ENCODE results near the gene ATOSA. TPM values are rescaled to one million over a fixed set of nuclear protein-coding genes. Genes with fewer than 3 reads are reported as not detected.

ATOSA gene
- total and polyA plus RNA-seq, 11 donors = 12.2 to 51.5 (median 29.8) TPM

DNA sequence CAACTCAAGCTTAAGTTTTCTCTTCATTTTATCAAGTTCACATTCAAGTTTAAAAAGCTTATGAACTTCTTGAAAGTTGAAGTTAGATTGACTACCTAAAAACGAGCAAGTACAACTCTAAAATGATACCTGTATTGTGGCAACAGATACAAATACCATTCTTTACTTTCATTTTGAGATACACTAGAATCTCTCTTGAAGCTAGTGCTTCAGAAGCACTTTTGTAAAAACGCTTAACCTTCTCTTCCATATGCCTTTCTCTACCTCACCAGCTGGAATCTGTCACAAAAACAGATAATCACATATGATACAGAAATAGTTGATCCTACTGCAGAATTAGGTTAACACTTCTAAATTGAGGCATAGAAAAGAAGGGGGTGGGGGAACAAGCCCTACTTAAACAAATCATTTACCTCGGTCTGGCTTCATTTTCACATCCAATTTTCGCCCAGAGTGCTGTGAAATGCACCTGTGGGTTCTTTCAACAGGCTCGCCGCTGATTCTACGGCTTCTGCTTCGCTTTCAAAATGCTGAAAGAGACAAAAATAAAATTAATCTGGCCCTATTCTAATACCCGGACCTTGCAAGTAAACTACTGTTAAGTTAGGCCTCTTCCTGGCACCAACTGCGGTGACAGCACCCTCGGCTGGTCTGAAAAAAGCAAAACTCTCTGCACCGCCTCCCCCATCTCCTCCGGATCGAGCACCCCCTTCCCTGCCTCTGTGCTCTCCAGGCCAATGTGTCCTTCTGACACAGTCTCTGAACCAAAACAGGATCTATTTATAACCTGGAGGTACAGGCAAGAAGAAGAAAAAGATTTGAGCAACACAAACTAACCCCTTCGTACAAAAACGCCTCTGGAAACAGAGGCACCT is 1.4 kb downstream of the ATOSA start:
- no peak for TF ChIP-seq POLR2A (IDR thresholded peaks at IDR 0.05)
- TF ChIP-seq, protein P1, sequence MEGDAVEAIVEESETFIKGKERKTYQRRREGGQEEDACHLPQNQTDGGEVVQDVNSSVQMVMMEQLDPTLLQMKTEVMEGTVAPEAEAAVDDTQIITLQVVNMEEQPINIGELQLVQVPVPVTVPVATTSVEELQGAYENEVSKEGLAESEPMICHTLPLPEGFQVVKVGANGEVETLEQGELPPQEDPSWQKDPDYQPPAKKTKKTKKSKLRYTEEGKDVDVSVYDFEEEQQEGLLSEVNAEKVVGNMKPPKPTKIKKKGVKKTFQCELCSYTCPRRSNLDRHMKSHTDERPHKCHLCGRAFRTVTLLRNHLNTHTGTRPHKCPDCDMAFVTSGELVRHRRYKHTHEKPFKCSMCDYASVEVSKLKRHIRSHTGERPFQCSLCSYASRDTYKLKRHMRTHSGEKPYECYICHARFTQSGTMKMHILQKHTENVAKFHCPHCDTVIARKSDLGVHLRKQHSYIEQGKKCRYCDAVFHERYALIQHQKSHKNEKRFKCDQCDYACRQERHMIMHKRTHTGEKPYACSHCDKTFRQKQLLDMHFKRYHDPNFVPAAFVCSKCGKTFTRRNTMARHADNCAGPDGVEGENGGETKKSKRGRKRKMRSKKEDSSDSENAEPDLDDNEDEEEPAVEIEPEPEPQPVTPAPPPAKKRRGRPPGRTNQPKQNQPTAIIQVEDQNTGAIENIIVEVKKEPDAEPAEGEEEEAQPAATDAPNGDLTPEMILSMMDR (IDR thresholded peaks at IDR 0.05) = peak in 2 of 12 donors; percentile 18 to 40
- H3K4me3 ChIP-seq = peak overlapping the region; percentile 68 to 95 (median 88)
- 2 to 3% (median 2%) methylated on average over 16 of the region's 16 CpGs for WGBS, 4 donors
- no peaks in the 10 kb centered on the region for H3K9me3 ChIP-seq
- intact Hi-C loops (cut with DNase I) = loop anchor here in 8 of 10 donors (2.0 to 10.0 kb wide), 7 partner anchors 25 to 109 kb away; partner anchors contain the start of gene ARPP19 (in 1 of the 8)
- peak; percentile 62 to 79 (median 68) for ATAC-seq
- DNase-seq = peak; percentile 63 to 75 (median 65)
- peaks cover 0 to 44% (median 38%) of the 10 kb centered on the region in 9 donors for H3K36me3 ChIP-seq
- peak overlapping the region; percentile 93 to 99 (median 97) for H3K27ac ChIP-seq
- H3K27me3 ChIP-seq = no peaks in the 10 kb centered on the region
- peaks cover 7 to 62% (median 45%) of the 10 kb centered on the region in 12 donors for H3K4me1 ChIP-seq

GRCh38 chr15:52674831-52675230 is 4.4 kb downstream of the ATOSA start:
- WGBS, 4 donors = 72 to 95% (median 83%) methylated on average over 4 of the region's 4 CpGs
- H3K9me3 ChIP-seq = no peaks in the 10 kb centered on the region
- peaks cover 7 to 65% (median 46%) of the 10 kb centered on the region in 12 donors for H3K4me1 ChIP-seq
- DNase-seq (no peak), ATAC-seq (no peak)
- H3K36me3 ChIP-seq = peaks cover 0 to 74% (median 68%) of the 10 kb centered on the region in 9 donors
- intact Hi-C loops (cut with DNase I) = loop anchor here in 8 of 10 donors (5.0 to 10.0 kb wide), 5 partner anchors 50 to 100 kb away; no protein-coding TSS in a partner anchor
- peak overlapping the region in 1 of 12 donors; percentile 3 for H3K4me3 ChIP-seq
- no peak overlapping the region for H3K27ac ChIP-seq
- H3K27me3 ChIP-seq = no peaks in the 10 kb centered on the region
- TF ChIP-seq, protein P1 (IDR thresholded peaks at IDR 0.05) = no peak
- TF ChIP-seq POLR2A (IDR thresholded peaks at IDR 0.05) = no peak

- DNase-seq (no peak), ATAC-seq (no peak)
- Histone ChIP-seq H3K27me3 (no peaks in the 10 kb centered on the region), H3K27ac (peak overlapping the region in 1 of 12 donors; percentile 3), H3K36me3 (peaks cover 0 to 85% (median 79%) of the 10 kb centered on the region in 9 donors), H3K4me3 (no peak overlapping the region), H3K9me3 (no peaks in the 10 kb centered on the region), H3K4me1 (peaks cover 7 to 64% (median 47%) of the 10 kb centered on the region in 12 donors)
- intact Hi-C loops (cut with DNase I) = loop anchor here in 5 of 10 donors (10.0 kb wide), 4 partner anchors 49 to 99 kb away; no protein-coding TSS in a partner anchor
- TF ChIP-seq, protein P1 (IDR thresholded peaks at IDR 0.05) = no peak
Observed at GRCh38 chr15:52673734-52674133, 5.5 kb downstream of the ATOSA start.

DNA sequence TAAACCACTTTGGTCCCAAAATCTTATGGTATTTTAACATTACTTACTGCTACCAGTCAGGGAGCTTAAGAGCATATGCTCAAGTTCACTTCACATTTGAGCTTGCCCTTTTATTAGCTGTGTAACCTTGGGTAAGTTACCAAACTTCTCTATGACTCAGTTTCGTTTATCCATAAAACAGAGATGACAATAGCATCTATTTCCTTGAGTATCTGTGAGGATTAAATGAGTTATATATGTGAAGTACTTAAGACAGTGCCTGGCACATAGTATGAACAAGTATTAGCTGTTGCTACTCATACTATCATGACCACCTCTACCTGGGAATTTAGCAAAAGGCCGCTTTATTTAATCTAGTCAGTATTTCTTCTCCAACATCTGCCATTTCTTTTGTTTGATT is 5.9 kb downstream of the ATOSA start:
- no peak for TF ChIP-seq POLR2A (IDR thresholded peaks at IDR 0.05)
- TF ChIP-seq, protein P1 (IDR thresholded peaks at IDR 0.05) = no peak
- DNase-seq (no peak), ATAC-seq (no peak)
- H3K9me3 ChIP-seq = no peaks in the 10 kb centered on the region
- peaks cover 7 to 66% (median 49%) of the 10 kb centered on the region in 12 donors for H3K4me1 ChIP-seq
- intact Hi-C loops (cut with DNase I) = loop anchor here in 5 of 10 donors (10.0 kb wide), 4 partner anchors 49 to 99 kb away; no protein-coding TSS in a partner anchor
- H3K36me3 ChIP-seq = peaks cover 0 to 88% (median 83%) of the 10 kb centered on the region in 9 donors
- H3K27me3 ChIP-seq = no peaks in the 10 kb centered on the region
- H3K27ac ChIP-seq = peak overlapping the region in 1 of 12 donors; percentile 3
- no peak overlapping the region for H3K4me3 ChIP-seq
- WGBS, 4 donors = 74 to 85% (median 81%) methylated on average over 2 of the region's 2 CpGs

Data from heart left ventricle (tissue), 16 donors.